Smooth muscle cell (in vitro differentiated cells): ENCODE results near the gene SETD1B. TPM values are rescaled to one million over a fixed set of nuclear protein-coding genes. Genes with fewer than 3 reads are reported as not detected.

Source experiments
- DNase-seq: peaks from one replicate; lab custom pipeline; 2025; ENCODE audit not compliant: unreplicated experiment; lab: John Stamatoyannopoulos, UW
- H2AFZ ChIP-seq: fragments of 200-600 bp; sonication (generic); 2 replicates; pipeline ENCODE4 v1.6.0; 2016; ENCODE audit warnings: antibody characterized with exemption, low read depth, mild to moderate bottlenecking
- H3F3A ChIP-seq: fragments of 200-600 bp; sonication (generic); 2 replicates; pipeline ENCODE4 v1.6.0; 2017; ENCODE audit warnings: antibody characterized with exemption, low read depth
- H3K27ac ChIP-seq: fragments of 200-600 bp; sonication (generic); 2 replicates; pipeline ENCODE4 v1.5.1; 2016; ENCODE audit warnings: low read depth, mild to moderate bottlenecking
- H3K27me3 ChIP-seq: fragments of 200-600 bp; sonication (generic); 2 replicates; pipeline ENCODE4 v1.6.1; 2016; ENCODE audit warnings: low read depth, mild to moderate bottlenecking
- H3K36me3 ChIP-seq: fragments of 200-600 bp; sonication (generic); 2 replicates; pipeline ENCODE4 v1.5.1; 2016; ENCODE audit warnings: low read depth
- H3K4me1 ChIP-seq: fragments of 200-600 bp; sonication (generic); 2 replicates; pipeline ENCODE4 v1.5.1; 2016; ENCODE audit warnings: low read depth
- H3K4me2 ChIP-seq: fragments of 200-600 bp; sonication (generic); 2 replicates; pipeline ENCODE4 v1.6.0; 2016; ENCODE audit warnings: mild to moderate bottlenecking
- H3K4me3 ChIP-seq: fragments of 200-600 bp; sonication (generic); 2 replicates; pipeline ENCODE4 v1.5.1; 2016; ENCODE audit warnings: mild to moderate bottlenecking
- H3K79me2 ChIP-seq: fragments of 200-600 bp; sonication (generic); 2 replicates; pipeline ENCODE4 v1.6.0; 2016; ENCODE audit warnings: low read depth, mild to moderate bottlenecking
- H3K9ac ChIP-seq: fragments of 200-600 bp; sonication (generic); 2 replicates; pipeline ENCODE4 v1.6.0; 2016; ENCODE audit warnings: low read depth
- H3K9me3 ChIP-seq: fragments of 200-600 bp; sonication (generic); replicated peaks from 2 replicates; pipeline ENCODE4 v1.5.1; 2016; ENCODE audit warnings: low read depth
- H4K20me1 ChIP-seq: fragments of 200-600 bp; sonication (generic); 2 replicates; pipeline ENCODE4 v1.6.0; 2016; ENCODE audit warnings: low read depth
- CTCF ChIP-seq: fragments of 200-600 bp; sonication (generic); IDR thresholded peaks from 2 replicates; pipeline ENCODE4 v1.5.1; 2017; ENCODE audit warnings: borderline replicate concordance, mild to moderate bottlenecking, antibody characterized with exemption; ENCODE audit not compliant: insufficient read depth, poor library complexity, severe bottlenecking
- WGBS: methylation state at CpG from one replicate; pipeline ENCODE4 v1.1.7; 2016; ENCODE audit warnings: low lambda C conversion rate; 5-methylcytosine and 5-hydroxymethylcytosine counted together
- polyA plus RNA-seq: library from polyadenylated mRNA; unstranded; fragments of >200 nt; fragmentation: Nextera tagmentation; extraction: Ambion mirVana; gene quantifications from 2 replicates; pipeline ENCODE4 v1.2.1, GENCODE V29; 2016
- total RNA-seq: library from RNA; depleted of rRNA; stranded (reverse); fragments of >200 nt; gene quantifications from 2 replicates; pipeline ENCODE4 v1.2.3, GENCODE V29; 2014

SETD1B gene
- total and polyA plus RNA-seq, 2 experiments from 2014 or later, result 1.9 to 4.2 TPM

- H2AFZ ChIP-seq, result no peak overlapping the region
- WGBS, result 0% methylated on average over 1 of the region's 1 CpG
Observed at GRCh38 chr12:121802485-121802842, 1.3 kb upstream of the SETD1B start.

GRCh38 chr12:121802843-121803698, 738 bp upstream of the SETD1B start:
- Histone ChIP-seq H3K79me2 (peaks cover 68% of the 10 kb centered on the region), H3K9me3 (no peaks in the 10 kb centered on the region)
- WGBS, result 1% methylated on average over 43 of the region's 65 CpGs

More at GRCh38 chr12:121802485-121802842, 1.3 kb upstream of the SETD1B start:
- Histone ChIP-seq H3K27me3 (no peaks in the 10 kb centered on the region), H3K4me1 (peaks cover 47% of the 10 kb centered on the region), H4K20me1 (peaks cover 38% of the 10 kb centered on the region), H3K4me3 (peak overlapping the region; percentile 82), H3K9ac (peak overlapping the region; percentile 95), H3K27ac (peak overlapping the region; percentile 99), H3K79me2 (peaks cover 68% of the 10 kb centered on the region), H3F3A (peaks cover 20% of the 10 kb centered on the region), H3K4me2 (peak overlapping the region; percentile 99), H3K9me3 (no peaks in the 10 kb centered on the region), H3K36me3 (no peaks in the 10 kb centered on the region)
- no peak for TF ChIP-seq CTCF
- no peak for DNase-seq

GRCh38 chr12:121804417-121805111, 755 bp downstream of the SETD1B start:
- peaks cover 29% of the 10 kb centered on the region for H3K4me1 ChIP-seq
- no peaks in the 10 kb centered on the region for H3K36me3 ChIP-seq
- peak overlapping the region; percentile 82 for H3K4me3 ChIP-seq
- no peaks in the 10 kb centered on the region for H3K9me3 ChIP-seq
- no peak for TF ChIP-seq CTCF
- H3K4me2 ChIP-seq, result peak overlapping the region; percentile 96
- peaks cover 35% of the 10 kb centered on the region for H4K20me1 ChIP-seq
- DNase-seq, result peak; percentile 18
- H3K79me2 ChIP-seq, result peaks cover 63% of the 10 kb centered on the region
- peak overlapping the region; percentile 83 for H3K9ac ChIP-seq
- no peak overlapping the region for H2AFZ ChIP-seq
- H3K27ac ChIP-seq, result peak overlapping the region; percentile 71
- H3F3A ChIP-seq, result peaks cover 14% of the 10 kb centered on the region
- under 1% methylated on average over 45 of the region's 63 CpGs for WGBS
- H3K27me3 ChIP-seq, result no peaks in the 10 kb centered on the region

More at GRCh38 chr12:121802843-121803698, 738 bp upstream of the SETD1B start:
- Histone ChIP-seq H3K4me1 (peaks cover 41% of the 10 kb centered on the region), H3K27ac (peak overlapping the region; percentile 99), H3K27me3 (no peaks in the 10 kb centered on the region), H3K36me3 (no peaks in the 10 kb centered on the region), H2AFZ (peak overlapping the region; percentile 79), H3K9ac (peak overlapping the region; percentile 95), H3F3A (peaks cover 15% of the 10 kb centered on the region), H4K20me1 (peaks cover 38% of the 10 kb centered on the region), H3K4me2 (peak overlapping the region; percentile 99), H3K4me3 (peak overlapping the region; percentile 82)
- peak; percentile 5 for TF ChIP-seq CTCF
- DNase-seq, result peak; percentile 70
